ENCODE results near the gene PKIB.
"Not testable (repeated sequence)": the region's sequence is repeated elsewhere in the genome, so short reads cannot be mapped to it uniquely, and the experiment has no call there.

The PKIB gene

GRCh38 chr6:122621638-122622037, 11.4 kb downstream of the PKIB start:
- DNase-seq: peak; percentile 18

DNA sequence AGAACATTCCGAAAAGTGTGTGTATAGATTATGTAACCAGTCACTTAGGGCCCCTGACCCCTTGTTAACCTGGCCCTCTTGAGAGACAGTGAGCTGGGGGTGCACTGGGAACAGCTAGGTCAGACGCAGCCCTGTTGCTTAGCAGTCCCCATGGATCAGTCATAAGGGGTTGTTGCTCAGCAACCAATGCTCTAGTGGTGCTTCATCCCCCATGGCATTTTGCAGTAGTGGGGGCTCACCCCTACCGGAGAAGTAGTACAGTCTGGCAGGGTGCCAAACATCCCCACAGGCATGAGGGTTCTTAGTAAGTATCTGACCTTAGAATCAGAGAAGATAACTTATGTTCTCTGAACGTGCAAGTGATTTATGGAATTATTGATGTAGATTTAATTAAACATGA, 12.3 kb downstream of the PKIB start:
- peak; percentile 53 for DNase-seq

GRCh38 chr6:122623279-122623678, 13.1 kb downstream of the PKIB start:
- no peak for DNase-seq

DNA sequence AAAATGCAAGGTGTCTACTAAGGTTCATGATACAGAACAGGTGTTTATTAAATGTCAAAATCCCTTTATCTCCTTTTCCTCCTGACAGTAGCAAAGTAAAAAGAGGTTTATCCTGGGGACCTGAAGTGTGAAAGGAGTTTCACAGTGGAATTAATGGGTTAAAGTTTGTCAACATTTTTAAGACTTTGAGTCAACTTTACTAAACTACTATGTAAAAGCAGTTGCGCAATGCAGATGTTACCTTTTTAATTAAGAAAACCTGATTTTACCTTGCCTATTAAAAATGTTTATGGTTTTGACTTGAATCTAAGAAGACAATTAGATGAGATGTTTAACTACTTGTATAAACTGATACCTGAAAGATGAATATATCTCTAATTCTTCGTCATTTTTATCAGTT, 14.6 kb downstream of the PKIB start:
- DNase-seq: no peak

DNA sequence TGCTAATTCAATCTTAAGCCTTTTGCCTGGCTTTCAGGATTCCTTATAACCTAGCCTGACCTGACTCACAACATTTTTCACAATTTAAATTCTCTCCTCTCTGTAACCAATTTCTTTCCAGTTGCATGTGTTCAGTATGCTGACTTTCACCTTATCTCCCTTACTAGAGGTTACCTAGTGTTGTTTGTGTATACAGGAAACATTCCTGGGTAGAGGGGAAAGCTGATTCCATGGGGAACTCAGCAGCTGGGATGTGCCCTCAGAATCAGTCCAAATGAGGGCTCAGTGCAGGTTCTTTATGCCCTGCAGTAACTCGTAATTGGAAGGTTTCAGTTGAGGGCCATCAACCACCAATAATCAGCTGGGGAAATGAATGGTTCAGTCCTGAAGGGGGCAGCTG, 18.5 kb downstream of the PKIB start:
- DNase-seq: no peak

DNA sequence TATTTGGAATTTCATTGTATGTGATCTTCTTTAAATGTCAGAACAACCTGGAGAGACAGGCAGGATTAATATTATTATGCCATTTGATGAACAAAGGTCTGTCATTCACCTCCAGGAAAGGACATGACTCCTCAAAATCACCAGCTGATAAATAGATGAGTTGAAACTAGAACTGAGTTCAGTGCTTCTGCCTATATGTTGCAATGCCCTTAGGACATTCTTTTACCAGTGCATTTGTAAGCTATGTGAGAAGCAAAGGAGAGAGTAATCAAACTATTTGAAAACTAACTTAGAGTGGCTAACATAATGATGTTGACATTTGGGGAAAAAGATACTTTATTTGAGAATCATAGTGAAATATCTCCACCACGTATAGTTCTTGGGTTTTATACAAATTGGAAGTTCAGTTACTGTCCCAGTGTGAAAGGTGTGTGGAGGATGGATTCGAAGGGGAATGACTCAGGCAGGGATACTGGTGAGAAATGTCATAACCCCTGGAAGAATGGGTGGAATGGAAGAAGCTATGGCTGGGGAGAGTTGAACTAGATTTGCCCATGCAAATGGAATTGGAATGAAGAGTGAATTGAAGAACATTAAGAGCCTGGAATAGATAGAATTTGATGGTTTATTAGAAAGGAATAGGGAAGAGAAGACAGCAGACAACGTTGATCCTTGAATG, 21.5 kb downstream of the PKIB start:
- DNase-seq: no peak

DNA sequence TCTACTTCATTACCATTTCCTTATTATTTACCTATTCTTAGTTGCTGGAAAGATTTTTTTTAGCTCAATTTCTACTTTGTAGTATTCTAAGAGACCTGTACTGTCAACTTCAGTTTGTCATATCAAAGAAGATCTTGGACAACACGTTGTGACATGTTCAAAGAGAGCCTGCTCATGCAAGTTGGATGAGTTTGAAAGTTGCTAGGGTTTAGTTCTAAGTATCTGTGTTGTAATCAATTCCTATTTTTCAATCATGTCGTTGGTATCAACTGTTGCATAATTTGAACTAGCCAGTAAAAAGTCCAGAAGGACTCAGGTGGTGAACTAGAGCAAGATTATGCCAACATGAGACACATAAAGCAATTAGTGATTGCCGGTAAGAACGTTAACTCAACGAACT, 30.2 kb downstream of the PKIB start:
- DNase-seq: no peak

GRCh38 chr6:122641819-122642218, 31.6 kb downstream of the PKIB start:
- no peak for DNase-seq

GRCh38 chr6:122642604-122643003, 32.4 kb downstream of the PKIB start:
- DNase-seq: not testable (repeated sequence)

- DNase-seq: no peak
These were observed 35.1 kb downstream of the PKIB start for GRCh38 chr6:122645256-122645655.

DNA sequence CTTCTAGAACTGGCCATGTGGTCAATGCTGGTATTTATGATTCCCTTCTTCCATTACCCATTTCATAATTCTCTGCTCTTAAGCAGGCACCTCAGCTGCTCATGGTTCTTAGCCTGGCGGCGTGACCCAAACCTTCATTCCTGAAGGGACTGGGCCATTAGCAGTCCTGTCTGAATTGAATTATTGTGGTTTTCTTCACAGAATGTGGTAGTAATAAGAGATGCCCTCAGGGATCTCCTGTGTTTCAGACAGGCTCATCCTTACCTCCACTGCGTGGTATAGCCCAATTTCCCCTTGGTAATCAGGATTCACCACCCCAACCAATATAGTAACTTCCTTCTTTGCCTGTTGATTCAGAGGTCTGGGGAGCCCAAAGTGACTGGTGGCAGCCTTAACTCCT, 37.6 kb downstream of the PKIB start:
- DNase-seq: no peak

GRCh38 chr6:122648726-122649125, 38.5 kb downstream of the PKIB start:
- no peak for DNase-seq

- DNase-seq: no peak
These were observed 39.5 kb downstream of the PKIB start for GRCh38 chr6:122649701-122650100.

DNA sequence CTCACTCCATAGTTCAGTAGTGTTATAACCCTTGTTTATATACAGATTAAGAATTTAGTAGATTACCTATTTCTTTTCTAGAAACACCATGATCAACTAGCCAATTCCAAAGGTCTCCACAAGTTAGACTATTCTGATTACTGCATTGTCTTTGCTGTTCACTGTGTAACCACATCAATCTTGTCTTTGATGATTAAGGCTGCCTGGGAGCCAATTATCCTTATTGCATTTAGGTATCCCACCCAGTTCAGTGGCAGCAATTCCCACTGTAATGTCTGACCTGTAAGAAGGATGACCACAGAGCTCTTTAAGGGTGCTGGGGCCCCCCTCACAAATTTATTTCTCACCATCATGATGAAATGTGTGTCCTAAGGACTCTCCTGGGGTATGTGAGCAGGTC, 40.2 kb downstream of the PKIB start:
- no peak for DNase-seq

DNA sequence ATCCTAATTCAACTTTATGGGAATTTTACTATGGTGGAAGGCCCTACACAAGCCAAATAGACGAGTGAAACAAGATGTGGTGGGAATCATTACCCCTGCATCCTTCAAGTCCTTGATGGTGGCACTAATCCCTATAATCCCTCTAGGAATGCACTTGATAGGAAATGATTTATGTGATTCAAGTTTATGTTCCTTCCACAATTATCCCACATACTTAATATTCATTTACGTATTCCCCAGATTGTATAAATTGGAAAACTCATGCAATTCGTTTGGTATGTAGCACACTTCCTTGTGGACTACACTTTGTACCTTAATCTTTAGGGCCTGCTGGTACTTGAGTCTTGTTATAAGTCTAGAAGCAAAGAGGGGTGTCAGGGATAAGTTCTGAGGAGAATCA, 40.8 kb downstream of the PKIB start:
- no peak for DNase-seq

GRCh38 chr6:122651604-122652003, 41.4 kb downstream of the PKIB start:
- no peak for DNase-seq

- no peak for DNase-seq
These were observed 42.2 kb downstream of the PKIB start for GRCh38 chr6:122652431-122652830.

DNA sequence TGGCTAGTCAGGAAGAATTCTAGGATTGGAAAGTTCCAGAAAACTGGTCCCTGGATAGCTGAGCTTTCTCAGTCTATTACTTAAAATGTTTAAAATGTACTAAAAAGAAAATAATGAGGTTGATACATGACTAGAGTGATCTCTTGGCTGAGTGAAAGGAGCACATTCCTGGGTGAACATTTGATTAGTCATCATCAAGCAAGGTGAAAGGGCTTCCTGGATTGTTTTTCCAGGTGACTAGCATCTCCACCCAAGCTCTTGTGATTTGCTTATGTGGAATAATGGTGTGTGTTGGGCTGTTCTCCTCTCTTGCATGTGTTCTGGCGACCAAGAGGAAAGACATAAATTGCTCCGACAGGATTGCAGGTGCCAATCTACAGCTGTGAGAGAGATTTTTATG, 42.9 kb downstream of the PKIB start:
- DNase-seq: no peak

GRCh38 chr6:122654012-122654411, 43.8 kb downstream of the PKIB start:
- no peak for DNase-seq

DNA sequence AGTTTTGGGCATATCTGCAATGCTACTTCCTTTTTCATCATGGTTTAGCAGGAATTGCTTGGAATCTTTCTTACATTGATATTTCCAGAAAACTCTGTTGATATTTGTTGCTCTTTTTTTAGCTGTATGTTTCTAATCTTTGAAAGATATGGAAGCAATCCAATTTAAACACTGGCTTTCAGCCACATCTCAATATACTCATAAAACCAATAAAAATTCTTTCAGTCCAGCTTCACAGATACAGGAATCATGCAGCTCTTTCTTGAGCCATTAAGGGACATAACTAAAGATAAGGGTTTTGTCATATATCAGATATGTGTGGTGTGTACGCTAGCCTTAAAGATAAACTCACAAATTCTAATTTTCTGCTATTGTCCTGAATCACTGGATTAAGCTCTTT, 47.4 kb downstream of the PKIB start:
- DNase-seq: no peak

DNA sequence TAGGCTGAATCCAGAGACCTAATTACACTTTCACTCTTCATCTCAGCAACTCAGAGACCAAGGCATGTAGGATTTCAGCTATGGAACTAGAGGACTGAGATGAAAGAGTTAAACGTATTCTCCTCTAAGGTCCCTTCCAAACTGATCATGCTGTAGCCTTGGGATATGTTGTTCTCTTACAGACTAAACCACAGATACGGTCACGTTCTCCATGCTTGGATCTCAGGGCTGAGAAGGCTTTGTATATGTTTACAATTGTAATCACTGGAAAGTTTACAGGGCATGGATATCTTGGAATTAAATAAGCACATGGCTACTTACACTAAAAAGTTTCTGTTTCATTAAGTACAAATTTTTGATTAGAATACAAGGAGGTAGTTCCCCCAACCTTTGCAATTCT, 50.1 kb downstream of the PKIB start:
- no peak for DNase-seq

GRCh38 chr6:122663981-122664380, 53.8 kb downstream of the PKIB start:
- no peak for DNase-seq

DNA sequence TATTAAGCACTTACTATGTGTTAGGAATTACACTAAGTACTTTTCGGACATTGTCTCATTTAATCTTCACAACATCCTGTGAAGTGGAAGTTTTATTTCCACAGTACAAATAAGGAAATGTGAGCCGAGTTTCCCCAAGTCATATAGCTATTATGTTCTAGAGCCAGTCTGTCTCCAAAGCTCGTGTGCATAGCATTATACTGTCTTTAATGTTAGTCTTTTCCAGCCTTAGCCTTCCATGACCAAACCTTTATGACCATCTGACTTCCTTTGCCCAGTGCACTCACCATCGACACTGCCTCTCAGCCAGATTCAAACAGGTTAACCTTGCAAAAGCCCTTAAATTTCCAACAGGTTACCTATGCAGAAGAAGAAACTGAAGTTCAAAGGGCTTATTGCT, 55.7 kb downstream of the PKIB start:
- DNase-seq: no peak

- DNase-seq: no peak
These were observed 56.2 kb downstream of the PKIB start for GRCh38 chr6:122666418-122666817.

- no peak for DNase-seq
These were observed 59.2 kb downstream of the PKIB start for GRCh38 chr6:122669418-122669817.

GRCh38 chr6:122669868-122670267, 59.7 kb downstream of the PKIB start:
- no peak for DNase-seq
